Liver (tissue), 9 donors: ENCODE results near the gene SLC34A3. TPM values are rescaled to one million over a fixed set of nuclear protein-coding genes. Genes with fewer than 3 reads are reported as not detected.

Source experiments
- DNase-seq: peaks from one replicate; pipeline ENCODE4 v3.0.0-alpha.2; 2017; ENCODE audit warnings: low spot score
- H3K27ac ChIP-seq, 2 donors: one replicate each; pipeline ENCODE4 v1.7.0; 2013; ENCODE audit warnings: inconsistent platforms in 2 of 2, low read length in 2 of 2, control low read depth in 1 of 2, low read depth in 1 of 2, mild to moderate bottlenecking in 1 of 2
- H3K27me3 ChIP-seq, 4 donors: one replicate each; pipeline versions ENCODE4 v1.6.1 to v1.7.0; 2013; ENCODE audit warnings: low read length in 3 of 4, inconsistent platforms in 1 of 4, mild to moderate bottlenecking in 1 of 4, moderate library complexity in 1 of 4; ENCODE audit not compliant: control insufficient read depth in 4 of 4, insufficient read depth in 4 of 4
- H3K36me3 ChIP-seq, 4 donors: one replicate each; pipeline versions ENCODE4 v1.6.1 to v1.7.0; 2013; ENCODE audit warnings: low read length in 3 of 4, mild to moderate bottlenecking in 3 of 4, low read depth in 1 of 4, moderate library complexity in 1 of 4; ENCODE audit not compliant: control insufficient read depth in 4 of 4, insufficient read depth in 3 of 4
- H3K4me1 ChIP-seq, 4 donors: one replicate each; pipeline versions ENCODE4 v1.6.1 to v1.7.0; 2013; ENCODE audit warnings: low read length in 3 of 4, mild to moderate bottlenecking in 3 of 4, moderate library complexity in 1 of 4; ENCODE audit not compliant: control insufficient read depth in 4 of 4, insufficient read depth in 4 of 4
- H3K4me3 ChIP-seq, 3 donors: one replicate each; pipeline versions ENCODE4 v1.6.1 to v1.7.0; 2013; ENCODE audit warnings: low read length in 3 of 3, control low read depth in 1 of 3, low read depth in 1 of 3, mild to moderate bottlenecking in 1 of 3
- H3K9ac ChIP-seq, 2 donors: one replicate each; pipeline ENCODE4 v1.7.0; 2013; ENCODE audit warnings: low read length in 2 of 2, mild to moderate bottlenecking in 2 of 2, moderate library complexity in 2 of 2, control low read depth in 1 of 2, low read depth in 1 of 2
- H3K9me3 ChIP-seq, 4 donors: one replicate each; pipeline versions ENCODE4 v1.6.1 to v1.7.0; 2013; ENCODE audit warnings: low read length in 3 of 4; ENCODE audit not compliant: control insufficient read depth in 4 of 4
- ATF3 ChIP-seq: IDR thresholded peaks from 2 replicates; pipeline ENCODE4 v1.6.1; 2016; ENCODE audit warnings: antibody characterized with exemption
- CTCF ChIP-seq: fragments of 150-350 bp; IDR thresholded peaks from 2 replicates; pipeline ENCODE4 v1.5.1; 2017; ENCODE audit warnings: improper control_type of control experiment, low read depth, low read length; ENCODE audit not compliant: missing input control
- EGR1 ChIP-seq, 2 donors: IDR thresholded peaks; 2 replicates each; pipeline ENCODE4 v1.6.1; 2016 to 2018; ENCODE audit warnings: antibody characterized with exemption in 2 of 2, low read depth in 2 of 2
- FOXA1 ChIP-seq: IDR thresholded peaks from 2 replicates; pipeline ENCODE4 v1.6.1; 2016; ENCODE audit warnings: antibody characterized with exemption
- GABPA ChIP-seq, 2 donors: IDR thresholded peaks in 1 of 2; conservative IDR thresholded peaks in 1 of 2; 2 replicates each; pipeline ENCODE4 v1.6.1; 2016; ENCODE audit warnings: antibody characterized with exemption in 2 of 2, mild to moderate bottlenecking in 1 of 2, moderate library complexity in 1 of 2
- HNF4A ChIP-seq, 2 donors: conservative IDR thresholded peaks; 2 replicates each; pipeline ENCODE4 v1.6.1; 2016; ENCODE audit warnings: antibody characterized with exemption in 2 of 2, mild to moderate bottlenecking in 2 of 2
- NR2F2 ChIP-seq: IDR thresholded peaks from 2 replicates; pipeline ENCODE4 v1.6.1; 2016; ENCODE audit warnings: antibody characterized with exemption
- RAD21 ChIP-seq, 2 donors: IDR thresholded peaks; 2 replicates each; pipeline ENCODE4 v1.6.1; 2016; ENCODE audit warnings: antibody characterized with exemption in 2 of 2, mild to moderate bottlenecking in 2 of 2
- REST ChIP-seq: IDR thresholded peaks from 2 replicates; pipeline ENCODE4 v1.6.1; 2016; ENCODE audit warnings: antibody characterized with exemption, mild to moderate bottlenecking
- SP1 ChIP-seq: IDR thresholded peaks from 2 replicates; pipeline ENCODE4 v1.6.1; 2018; ENCODE audit warnings: antibody characterized with exemption, mild to moderate bottlenecking
- TAF1 ChIP-seq: conservative IDR thresholded peaks from 2 replicates; pipeline ENCODE4 v1.6.1; 2016; ENCODE audit warnings: antibody characterized with exemption, mild to moderate bottlenecking
- YY1 ChIP-seq: IDR thresholded peaks from 2 replicates; pipeline ENCODE4 v1.6.1; 2016; ENCODE audit warnings: antibody characterized with exemption, mild to moderate bottlenecking
- ZBTB33 ChIP-seq: IDR thresholded peaks from 2 replicates; pipeline ENCODE4 v1.6.1; 2016; ENCODE audit warnings: antibody characterized with exemption
- WGBS: extraction: QIAGEN DNeasy Blood & Tissue Kit; methylation state at CpG from one replicate; pipeline ENCODE4 v1.1.7; 2013; 5-methylcytosine and 5-hydroxymethylcytosine counted together
- polyA plus RNA-seq, 2 donors: library from polyadenylated mRNA; stranded (reverse) in 1 of 2; unstranded in 1 of 2; fragments of 200-250 nt in 1 of 2; fragments of >200 nt in 1 of 2; fragmentation: Nextera tagmentation in 1 of 2; extraction: Ambion mirVana in 1 of 2; gene quantifications; one replicate each; pipeline versions ENCODE4 v1.2.1 to v1.2.3, GENCODE V29; 2013 to 2015
- total RNA-seq, 2 donors: library from RNA; depleted of rRNA; stranded (reverse); fragments of >200 nt; gene quantifications; one replicate each; pipeline ENCODE4 v1.2.3, GENCODE V29; 2014
- TF ChIP-seq, protein P1 (sequence below): IDR thresholded peaks from 2 replicates; pipeline ENCODE4 v1.6.1; 2016; ENCODE audit warnings: antibody characterized with exemption
- donor health status: healthy.
- donor health status: healthy.
- donor health status: healthy.
- donor health status: healthy.
- donor health status: healthy.

Gene SLC34A3
- total and polyA plus RNA-seq, 4 donors: not detected

DNA sequence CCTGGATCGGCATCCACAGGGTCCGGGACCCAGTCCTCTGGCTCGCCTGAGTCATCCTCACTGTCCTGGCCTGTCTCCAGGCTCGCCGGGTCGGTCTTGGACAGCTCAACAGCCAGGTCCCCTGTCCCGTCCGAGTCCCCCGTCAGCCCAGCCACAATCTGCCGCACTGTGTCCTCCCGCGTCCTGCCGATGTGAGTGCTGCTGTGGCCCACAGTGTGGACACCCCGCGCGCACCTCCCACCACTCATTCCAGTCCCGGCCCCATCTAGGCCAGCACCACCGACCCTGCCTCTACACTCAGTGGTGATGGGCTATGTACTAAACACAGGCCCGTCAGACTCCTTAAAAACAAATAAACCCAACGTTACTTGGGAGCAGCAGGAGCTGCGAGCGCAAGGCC, 49.0 kb upstream of the SLC34A3 start:
- 96% methylated on average over 22 of the region's 22 CpGs for WGBS
- H3K9me3 ChIP-seq: no peaks in the 10 kb centered on the region

More for the DNA sequence above, 49.0 kb upstream of the SLC34A3 start:
- Histone ChIP-seq H3K9ac (no peak overlapping the region), H3K4me1 (peaks cover 2 to 9% (median 7%) of the 10 kb centered on the region in 4 donors), H3K27me3 (no peaks in the 10 kb centered on the region), H3K36me3 (peaks cover 15 to 70% (median 28%) of the 10 kb centered on the region in 4 donors), H3K27ac (no peak overlapping the region), H3K4me3 (no peak overlapping the region)
- DNase-seq: no peak
- TF ChIP-seq GABPA (IDR thresholded peaks at IDR 0.05 in 1 of 2, conservative IDR thresholded peaks at IDR 0.05 in 1 of 2) (no peak), FOXA1 (no peak), ZBTB33 (no peak), EGR1 (IDR thresholded peaks at IDR 0.05; ENCODE audit: low read depth in 2 of 2) (no peak), NR2F2 (no peak), HNF4A (conservative IDR thresholded peaks at IDR 0.05) (no peak), SP1 (no peak), TAF1 (no peak), RAD21 (IDR thresholded peaks at IDR 0.05) (no peak), CTCF (no peak), YY1 (no peak), ATF3 (no peak), REST (no peak)
- TF ChIP-seq, protein P1, sequence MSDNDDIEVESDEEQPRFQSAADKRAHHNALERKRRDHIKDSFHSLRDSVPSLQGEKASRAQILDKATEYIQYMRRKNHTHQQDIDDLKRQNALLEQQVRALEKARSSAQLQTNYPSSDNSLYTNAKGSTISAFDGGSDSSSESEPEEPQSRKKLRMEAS: no peak
